Prostate gland (tissue), 2 donors: ENCODE measurements around the gene MYO15B.

Experiments used
- POLR2A ChIP-seq: fragments of 450-650 bp; IDR thresholded peaks from one replicate; pipeline ENCODE4 v1.6.1; 2016; ENCODE audit warnings: antibody characterized with exemption, mild to moderate bottlenecking
- POLR2AphosphoS5 ChIP-seq: sonication (generic); formaldehyde crosslinking; IDR thresholded peaks from one replicate; pipeline ENCODE4 v1.6.1; 2017; ENCODE audit warnings: antibody characterized with exemption
- TF ChIP-seq, protein P1 (sequence below), 4 experiments: fragments of 200-600 bp in 2 of 4; fragments of 450-650 bp in 2 of 4; sonication (generic) in 2 of 4; IDR thresholded peaks; 1 replicate in 3 of 4; 2 replicates in 1 of 4; pipeline ENCODE4 v1.5.1; 2016 to 2019; ENCODE audit warnings: antibody characterized with exemption in 4 of 4, mild to moderate bottlenecking in 2 of 4, moderate library complexity in 2 of 4

GRCh38 chr17:75629157-75629556, 41.6 kb downstream of the MYO15B start:
- TF ChIP-seq, protein P1, sequence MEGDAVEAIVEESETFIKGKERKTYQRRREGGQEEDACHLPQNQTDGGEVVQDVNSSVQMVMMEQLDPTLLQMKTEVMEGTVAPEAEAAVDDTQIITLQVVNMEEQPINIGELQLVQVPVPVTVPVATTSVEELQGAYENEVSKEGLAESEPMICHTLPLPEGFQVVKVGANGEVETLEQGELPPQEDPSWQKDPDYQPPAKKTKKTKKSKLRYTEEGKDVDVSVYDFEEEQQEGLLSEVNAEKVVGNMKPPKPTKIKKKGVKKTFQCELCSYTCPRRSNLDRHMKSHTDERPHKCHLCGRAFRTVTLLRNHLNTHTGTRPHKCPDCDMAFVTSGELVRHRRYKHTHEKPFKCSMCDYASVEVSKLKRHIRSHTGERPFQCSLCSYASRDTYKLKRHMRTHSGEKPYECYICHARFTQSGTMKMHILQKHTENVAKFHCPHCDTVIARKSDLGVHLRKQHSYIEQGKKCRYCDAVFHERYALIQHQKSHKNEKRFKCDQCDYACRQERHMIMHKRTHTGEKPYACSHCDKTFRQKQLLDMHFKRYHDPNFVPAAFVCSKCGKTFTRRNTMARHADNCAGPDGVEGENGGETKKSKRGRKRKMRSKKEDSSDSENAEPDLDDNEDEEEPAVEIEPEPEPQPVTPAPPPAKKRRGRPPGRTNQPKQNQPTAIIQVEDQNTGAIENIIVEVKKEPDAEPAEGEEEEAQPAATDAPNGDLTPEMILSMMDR (IDR thresholded peaks at IDR 0.05): no peak
- TF ChIP-seq POLR2A (no peak), POLR2AphosphoS5 (no peak)
